Ovary (tissue), 9 donors: Measurements from ENCODE around the gene COG1. TPM values are rescaled to one million over a fixed set of nuclear protein-coding genes. Genes with fewer than 3 reads are reported as not detected.

Experiments used
- DNase-seq, 5 donors: peaks; one replicate each; pipeline ENCODE4 v3.0.0-alpha.2; 2019 to 2020
- H3K27ac ChIP-seq, 2 donors: fragments of 200-600 bp; one replicate each; pipeline versions ENCODE4 v1.5.1 to v1.8.0; 2019 to 2022
- H3K27me3 ChIP-seq: fragments of 200-600 bp; one replicate; pipeline ENCODE4 v1.8.0; 2022
- H3K36me3 ChIP-seq: fragments of 200-600 bp; sonication (generic); one replicate; pipeline ENCODE4 v1.5.1; 2019
- H3K4me1 ChIP-seq: one replicate; pipeline ENCODE4 v1.8.1; 2013; ENCODE audit warnings: mild to moderate bottlenecking, moderate library complexity; ENCODE audit not compliant: insufficient read depth
- H3K4me3 ChIP-seq: fragments of 200-600 bp; sonication (generic); one replicate; pipeline ENCODE4 v1.5.1; 2017
- H3K9me3 ChIP-seq, 2 donors: fragments of 200-600 bp in 1 of 2; sonication (generic) in 1 of 2; one replicate each; pipeline versions ENCODE4 v1.5.1 to v1.8.1; 2013 to 2019; ENCODE audit warnings: mild to moderate bottlenecking in 1 of 2, moderate library complexity in 1 of 2
- CTCF ChIP-seq, 3 donors: fragments of 450-650 bp in 2 of 3; fragments of 200-600 bp in 1 of 3; IDR thresholded peaks; one replicate each; pipeline versions ENCODE4 v1.5.1 to v1.8.0; 2016 to 2022; ENCODE audit warnings: antibody characterized with exemption in 3 of 3, mild to moderate bottlenecking in 1 of 3
- EP300 ChIP-seq: sonication (generic); formaldehyde crosslinking; IDR thresholded peaks from one replicate; pipeline ENCODE4 v1.6.1; 2017; ENCODE audit warnings: antibody characterized with exemption
- POLR2A ChIP-seq: fragments of 450-650 bp; IDR thresholded peaks from one replicate; pipeline ENCODE4 v1.6.1; 2017; ENCODE audit warnings: antibody characterized with exemption, mild to moderate bottlenecking, moderate library complexity
- WGBS, 3 donors: extraction: QIAGEN DNeasy Blood & Tissue Kit in 1 of 3; methylation state at CpG; one replicate each; pipeline versions ENCODE4 v1.1.5 to v1.1.7; 2013 to 2017; 5-methylcytosine and 5-hydroxymethylcytosine counted together
- intact Hi-C, 4 donors: fragments of 100-400 bp; cut with DNase I; formaldehyde crosslinking; loops; one replicate each; pipeline versions ENCODE4 v1.11.0 to v1.15.1; 2022 to 2023
- polyA plus RNA-seq, 2 donors: library from polyadenylated mRNA; stranded (reverse); fragments of 200-250 nt in 1 of 2; fragments of 350-450 nt in 1 of 2; fragmentation: Illumina TruSeq in 1 of 2; extraction: RNeasy Lipid Tissue Mini Kit (QIAGEN cat#74804) in 1 of 2; gene quantifications; one replicate each; pipeline ENCODE4 v1.2.3, GENCODE V29; 2013 to 2014
- total RNA-seq, 7 donors: library from RNA; depleted of rRNA in 2 of 7; stranded (reverse); fragments of >200 nt in 2 of 7; fragmentation: NEBNext Ultra II Directional in 3 of 7; extraction: Animal tissue kit (Norgen Biotek cat#: 25700) in 3 of 7; gene quantifications; one replicate each; pipeline versions ENCODE4 v1.1.0 to v1.2.4, GENCODE V29; 2016 to 2023
- donor health status: DM: no; HTN: no; CAD: no; lungs with moderate emphysema.
- donor health status: DM: no; HTN: no; CAD: no.
- donor health status: Bipolar disorder and iron deficiency.
- donor health status: DM: yes; HTN: yes; CAD: no.
- donor health status: DM: no; HTN: no; CAD: no.
- donor health status: DM: yes; HTN: yes; CAD: no.

COG1 gene
- total and polyA plus RNA-seq, 9 donors, result 22.0 to 59.1 (median 48.4) TPM

DNA sequence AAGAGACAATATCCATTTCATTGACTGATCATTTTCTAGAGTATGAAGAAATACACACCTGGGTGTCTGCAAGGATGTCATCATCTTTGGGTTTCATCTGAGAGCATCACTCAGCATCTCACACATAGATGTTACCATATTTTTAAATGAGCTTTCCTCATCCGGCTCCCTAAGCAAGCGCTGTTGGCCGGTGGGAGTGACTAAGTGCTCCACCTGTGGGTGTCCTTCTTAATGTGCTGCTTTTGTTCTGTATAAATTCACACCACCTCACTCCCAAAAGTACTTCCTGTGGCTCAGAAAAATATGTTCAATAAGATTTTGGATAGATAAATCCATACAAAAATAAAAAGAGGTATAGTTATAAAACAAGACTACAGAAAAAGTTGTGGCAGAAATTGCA is 20.6 kb upstream of the COG1 start:
- DNase-seq, result no peak
- H3K27ac ChIP-seq, result no peak overlapping the region
- no peaks in the 10 kb centered on the region for H3K36me3 ChIP-seq
- no peak overlapping the region for H3K4me3 ChIP-seq
- no peaks in the 10 kb centered on the region for H3K4me1 ChIP-seq
- intact Hi-C loops, result no loop called here
- 74 to 79% (median 78%) methylated on average over 3 of the region's 3 CpGs for WGBS, 3 donors
- TF ChIP-seq POLR2A (no peak), EP300 (no peak), CTCF (IDR thresholded peaks at IDR 0.05) (no peak)
- no peaks in the 10 kb centered on the region for H3K9me3 ChIP-seq
- H3K27me3 ChIP-seq, result no peaks in the 10 kb centered on the region

DNA sequence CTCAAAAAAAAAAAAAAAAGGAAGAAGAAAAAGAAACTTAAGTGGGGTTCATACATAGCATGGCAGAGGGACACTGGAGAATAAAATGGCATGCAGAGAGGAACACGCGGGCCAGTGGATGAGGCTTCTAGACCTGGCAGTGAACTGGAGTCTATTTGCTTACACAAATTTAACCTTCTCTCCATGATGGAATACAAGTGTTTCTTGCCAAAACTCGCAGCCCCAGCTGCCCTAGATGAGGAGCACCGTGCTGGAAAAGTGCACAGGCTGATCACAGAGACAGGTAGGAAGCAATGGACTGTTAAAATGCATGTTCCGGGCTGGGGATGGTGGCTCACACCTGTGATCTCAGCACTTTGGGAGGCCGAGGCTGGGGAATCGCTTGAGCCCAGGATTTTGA is 18.7 kb upstream of the COG1 start:
- Histone ChIP-seq H3K27me3 (no peaks in the 10 kb centered on the region), H3K36me3 (no peaks in the 10 kb centered on the region), H3K4me3 (no peak overlapping the region), H3K4me1 (no peaks in the 10 kb centered on the region), H3K9me3 (no peaks in the 10 kb centered on the region), H3K27ac (no peak overlapping the region)
- DNase-seq, result no peak
- intact Hi-C loops, result no loop called here
- 70 to 82% (median 79%) methylated on average over 7 of the region's 7 CpGs for WGBS, 3 donors
- no peak for TF ChIP-seq POLR2A
- no peak for TF ChIP-seq EP300
- no peak for TF ChIP-seq CTCF (IDR thresholded peaks at IDR 0.05)

GRCh38 chr17:73175962-73176565 is 16.8 kb upstream of the COG1 start:
- Histone ChIP-seq H3K4me3 (no peak overlapping the region), H3K9me3 (no peaks in the 10 kb centered on the region), H3K27me3 (no peaks in the 10 kb centered on the region), H3K27ac (no peak overlapping the region), H3K4me1 (peaks cover 2% of the 10 kb centered on the region), H3K36me3 (no peaks in the 10 kb centered on the region)
- no peak for DNase-seq
- intact Hi-C loops, result no loop called here
- TF ChIP-seq EP300 (no peak), CTCF (IDR thresholded peaks at IDR 0.05) (no peak), POLR2A (no peak)
- 93 to 95% (median 93%) methylated on average over 10 of the region's 10 CpGs for WGBS, 3 donors

- H3K27me3 ChIP-seq, result no peaks in the 10 kb centered on the region
- DNase-seq, result no peak
- no peaks in the 10 kb centered on the region for H3K9me3 ChIP-seq
- no peak overlapping the region for H3K4me3 ChIP-seq
- intact Hi-C loops, result no loop called here
- TF ChIP-seq POLR2A (no peak), EP300 (no peak), CTCF (IDR thresholded peaks at IDR 0.05) (no peak)
- no peak overlapping the region for H3K27ac ChIP-seq
- peaks cover 2% of the 10 kb centered on the region for H3K4me1 ChIP-seq
- no peaks in the 10 kb centered on the region for H3K36me3 ChIP-seq
- WGBS, 3 donors, result 8 to 36% (median 17%) methylated on average over 5 of the region's 5 CpGs
Measured at GRCh38 chr17:73179387-73179786, 13.5 kb upstream of the COG1 start.
